Stimulated activated naive CD8-positive, alpha-beta T cell treated with anti-CD3 and anti-CD28 coated beads, Interleukin-15, Interleukin-2, amounts not matched to agents 100 ng/mL and 50 ng/mL, for 24 hours (primary cell): ENCODE measurements around the gene SCAP.
A peak's percentile ranks its signal among the peaks of the same experiment; 100 is the strongest.
"Not testable (repeated sequence)": the region's sequence is repeated elsewhere in the genome, so short reads cannot be mapped to it uniquely, and the experiment has no call there.

ENCODE experiments used
- H3K27ac Mint-ChIP-seq: one replicate; pipeline ENCODE4 v1.8.0; 2021; ENCODE audit warnings: mild to moderate bottlenecking, mixed read lengths
- H3K27me3 Mint-ChIP-seq: one replicate; pipeline ENCODE4 v1.8.0; 2021; ENCODE audit warnings: mixed read lengths
- H3K36me3 Mint-ChIP-seq: one replicate; pipeline ENCODE4 v1.8.0; 2021; ENCODE audit warnings: low read depth, mixed read lengths
- H3K4me1 Mint-ChIP-seq: one replicate; pipeline ENCODE4 v1.8.0; 2021; ENCODE audit warnings: low read depth, mixed read lengths
- H3K4me3 Mint-ChIP-seq: one replicate; pipeline ENCODE4 v1.8.0; 2021; ENCODE audit warnings: mild to moderate bottlenecking, mixed read lengths
- H3K9me3 Mint-ChIP-seq: one replicate; pipeline ENCODE4 v1.8.0; 2021; ENCODE audit warnings: mixed read lengths

Gene SCAP

GRCh38 chr3:47475570-47476329 lies at the start of gene SCAP:
TSS of gene SCAP (minus strand) at chr3:47475941. CDS start at chr3:47442993, 32,948 bp downstream.
- no peaks in the 10 kb centered on the region for H3K9me3 Mint-ChIP-seq
- no peaks in the 10 kb centered on the region for H3K27me3 Mint-ChIP-seq
- H3K4me1 Mint-ChIP-seq, result peaks cover 30% of the 10 kb centered on the region
- H3K36me3 Mint-ChIP-seq, result peaks cover 3% of the 10 kb centered on the region
- peak within 1 kb of the TSS; percentile 99 for H3K4me3 Mint-ChIP-seq
- peak within 1 kb of the TSS; percentile 93 for H3K27ac Mint-ChIP-seq

GRCh38 chr3:47523310-47524073 lies 47.8 kb upstream of the SCAP start:
- H3K27ac Mint-ChIP-seq, result no peak overlapping the region
- peaks cover 4% of the 10 kb centered on the region for H3K9me3 Mint-ChIP-seq
- no peaks in the 10 kb centered on the region for H3K27me3 Mint-ChIP-seq
- H3K36me3 Mint-ChIP-seq, result no peaks in the 10 kb centered on the region
- no peak overlapping the region for H3K4me3 Mint-ChIP-seq
- H3K4me1 Mint-ChIP-seq, result peaks cover 9% of the 10 kb centered on the region

- H3K27ac Mint-ChIP-seq, result peak overlapping the region; percentile 63
- H3K4me3 Mint-ChIP-seq, result no peak overlapping the region
- no peaks in the 10 kb centered on the region for H3K27me3 Mint-ChIP-seq
- no peaks in the 10 kb centered on the region for H3K9me3 Mint-ChIP-seq
- peaks cover 9% of the 10 kb centered on the region for H3K4me1 Mint-ChIP-seq
- H3K36me3 Mint-ChIP-seq, result no peaks in the 10 kb centered on the region
These were observed 46.6 kb upstream of the SCAP start for GRCh38 chr3:47522082-47522987.

GRCh38 chr3:47520756-47521155 lies 45.0 kb upstream of the SCAP start:
- Mint-ChIP-seq H3K4me1 (peaks cover 9% of the 10 kb centered on the region), H3K27ac (no peak overlapping the region), H3K9me3 (no peaks in the 10 kb centered on the region), H3K27me3 (no peaks in the 10 kb centered on the region), H3K4me3 (no peak overlapping the region), H3K36me3 (no peaks in the 10 kb centered on the region)

- H3K27me3 Mint-ChIP-seq, result no peaks in the 10 kb centered on the region
- no peak overlapping the region for H3K27ac Mint-ChIP-seq
- H3K9me3 Mint-ChIP-seq, result no peaks in the 10 kb centered on the region
- H3K4me1 Mint-ChIP-seq, result peaks cover 22% of the 10 kb centered on the region
- no peak overlapping the region for H3K4me3 Mint-ChIP-seq
- no peaks in the 10 kb centered on the region for H3K36me3 Mint-ChIP-seq
These were observed 42.2 kb upstream of the SCAP start for GRCh38 chr3:47517937-47518336.

- H3K27ac Mint-ChIP-seq, result no peak overlapping the region
- H3K27me3 Mint-ChIP-seq, result no peaks in the 10 kb centered on the region
- peaks cover 26% of the 10 kb centered on the region for H3K4me1 Mint-ChIP-seq
- H3K36me3 Mint-ChIP-seq, result peaks cover 5% of the 10 kb centered on the region
- H3K9me3 Mint-ChIP-seq, result no peaks in the 10 kb centered on the region
- no peak overlapping the region for H3K4me3 Mint-ChIP-seq
These were observed 40.2 kb upstream of the SCAP start for GRCh38 chr3:47515864-47516319.

- peak overlapping the region; percentile 13 for H3K27ac Mint-ChIP-seq
- H3K27me3 Mint-ChIP-seq, result no peaks in the 10 kb centered on the region
- peaks cover 27% of the 10 kb centered on the region for H3K4me1 Mint-ChIP-seq
- H3K4me3 Mint-ChIP-seq, result peak overlapping the region; percentile 42
- H3K9me3 Mint-ChIP-seq, result no peaks in the 10 kb centered on the region
- H3K36me3 Mint-ChIP-seq, result peaks cover 10% of the 10 kb centered on the region
These were observed 39.4 kb upstream of the SCAP start for GRCh38 chr3:47515100-47515499.

GRCh38 chr3:47513125-47513929 lies 37.6 kb upstream of the SCAP start, which contains the start of gene ELP6:
TSS of gene ELP6 (minus strand) at chr3:47513712. CDS start at chr3:47513590, 122 bp downstream.
- H3K4me3 Mint-ChIP-seq, result peak within 1 kb of the TSS; percentile 94
- no peaks in the 10 kb centered on the region for H3K27me3 Mint-ChIP-seq
- H3K27ac Mint-ChIP-seq, result peak within 1 kb of the TSS; percentile 98
- peaks cover 22% of the 10 kb centered on the region for H3K36me3 Mint-ChIP-seq
- H3K9me3 Mint-ChIP-seq, result no peaks in the 10 kb centered on the region
- H3K4me1 Mint-ChIP-seq, result peaks cover 27% of the 10 kb centered on the region

GRCh38 chr3:47512416-47513124 lies 36.8 kb upstream of the SCAP start:
- Mint-ChIP-seq H3K36me3 (peaks cover 24% of the 10 kb centered on the region), H3K4me3 (peak overlapping the region; percentile 94), H3K27me3 (no peaks in the 10 kb centered on the region), H3K9me3 (no peaks in the 10 kb centered on the region), H3K4me1 (peaks cover 27% of the 10 kb centered on the region), H3K27ac (peak overlapping the region; percentile 98)

- H3K36me3 Mint-ChIP-seq, result peaks cover 59% of the 10 kb centered on the region
- not testable (repeated sequence) for H3K4me1 Mint-ChIP-seq
These were observed 29.5 kb upstream of the SCAP start for GRCh38 chr3:47505267-47505666.

GRCh38 chr3:47504113-47504512 lies 28.4 kb upstream of the SCAP start:
- H3K27me3 Mint-ChIP-seq, result no peaks in the 10 kb centered on the region

More at GRCh38 chr3:47505267-47505666, 29.5 kb upstream of the SCAP start:
- H3K9me3 Mint-ChIP-seq, H3K4me3 Mint-ChIP-seq, H3K27me3 Mint-ChIP-seq, H3K27ac Mint-ChIP-seq: not testable (repeated sequence)

GRCh38 chr3:47503033-47503432 lies 27.3 kb upstream of the SCAP start:
- H3K27ac Mint-ChIP-seq, result no peak overlapping the region
- H3K4me1 Mint-ChIP-seq, result no peaks in the 10 kb centered on the region
- H3K27me3 Mint-ChIP-seq, result no peaks in the 10 kb centered on the region
- H3K4me3 Mint-ChIP-seq, result no peak overlapping the region
- peaks cover 60% of the 10 kb centered on the region for H3K36me3 Mint-ChIP-seq
- H3K9me3 Mint-ChIP-seq, result no peaks in the 10 kb centered on the region

More at GRCh38 chr3:47504113-47504512, 28.4 kb upstream of the SCAP start:
- peaks cover 59% of the 10 kb centered on the region for H3K36me3 Mint-ChIP-seq
- no peaks in the 10 kb centered on the region for H3K4me1 Mint-ChIP-seq
- H3K9me3 Mint-ChIP-seq, result no peaks in the 10 kb centered on the region
- no peak overlapping the region for H3K4me3 Mint-ChIP-seq
- H3K27ac Mint-ChIP-seq, result no peak overlapping the region

GRCh38 chr3:47496892-47497291 lies 21.2 kb upstream of the SCAP start:
- H3K27me3 Mint-ChIP-seq, result no peaks in the 10 kb centered on the region
- no peaks in the 10 kb centered on the region for H3K9me3 Mint-ChIP-seq
- peaks cover 3% of the 10 kb centered on the region for H3K4me1 Mint-ChIP-seq
- H3K27ac Mint-ChIP-seq, result no peak overlapping the region
- no peak overlapping the region for H3K4me3 Mint-ChIP-seq
- H3K36me3 Mint-ChIP-seq, result peaks cover 49% of the 10 kb centered on the region
